Tongue (tissue), 2 donors: ENCODE data around the gene ZNF708. TPM values are rescaled to one million over a fixed set of nuclear protein-coding genes. Genes with fewer than 3 reads are reported as not detected.
A peak's percentile ranks its signal among the peaks of the same experiment; 100 is the strongest.
"Not testable (repeated sequence)": the region's sequence is repeated elsewhere in the genome, so short reads cannot be mapped to it uniquely, and the experiment has no call there.

Experiments used
- DNase-seq: peaks from one replicate; pipeline ENCODE4 v3.0.0-alpha.2; 2015
- total RNA-seq: library from RNA; depleted of rRNA; stranded (reverse); fragments of >200 nt; gene quantifications from one replicate; pipeline ENCODE4 v1.2.3, GENCODE V29; 2014

ZNF708 gene
- 22.8 TPM for total RNA-seq

- peak; percentile 96 for DNase-seq
These were observed at the start of gene ZNF708 for GRCh38 chr19:21328885-21329605. Gene ZNF708 (minus strand): TSS chr19:21329410. CDS start chr19:21329212, 198 bp downstream.

- no peak for DNase-seq
These were observed 33.1 kb upstream of the ZNF708 start for GRCh38 chr19:21362291-21362690.

DNA sequence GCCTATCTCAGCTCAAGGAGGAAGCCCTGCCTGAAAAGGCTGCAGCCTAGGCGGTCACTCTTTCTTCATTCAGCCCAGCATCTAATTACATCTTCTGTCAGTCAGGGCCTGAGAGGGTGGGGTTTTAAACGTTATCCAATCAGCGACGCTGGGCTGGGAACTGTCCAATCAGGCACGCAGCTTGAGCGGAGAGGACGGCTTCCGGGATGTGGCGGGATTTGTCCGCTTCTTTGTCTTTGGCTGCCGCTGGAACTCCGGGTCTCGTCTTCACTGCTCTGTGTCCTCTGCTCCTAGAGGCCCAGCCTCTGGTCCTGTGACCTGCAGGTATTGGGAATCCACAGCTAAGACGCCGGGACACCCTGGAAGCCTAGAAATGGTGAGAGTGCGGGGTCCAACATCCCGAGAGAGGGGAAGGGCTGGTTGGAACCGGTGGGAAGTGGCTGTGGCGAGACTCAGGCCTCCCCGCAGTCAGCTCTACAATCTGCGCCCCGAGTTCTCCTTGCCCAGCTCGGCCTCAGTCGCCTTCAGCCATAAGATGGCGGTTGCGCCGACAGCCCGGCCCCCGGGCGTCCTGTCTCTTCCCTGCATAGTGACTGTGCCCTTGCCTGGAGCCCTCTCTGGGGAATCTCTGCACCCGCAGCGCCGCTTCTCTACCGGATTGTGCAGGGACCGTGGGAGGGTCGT is 29.7 kb upstream of the ZNF708 start, which contains the start of gene ZNF738:
Gene ZNF738 (plus strand): TSS at position 233 of the 684 bp plus-strand sequence. CDS start 141 bp downstream, at position 374.
- peak; percentile 98 for DNase-seq

DNA sequence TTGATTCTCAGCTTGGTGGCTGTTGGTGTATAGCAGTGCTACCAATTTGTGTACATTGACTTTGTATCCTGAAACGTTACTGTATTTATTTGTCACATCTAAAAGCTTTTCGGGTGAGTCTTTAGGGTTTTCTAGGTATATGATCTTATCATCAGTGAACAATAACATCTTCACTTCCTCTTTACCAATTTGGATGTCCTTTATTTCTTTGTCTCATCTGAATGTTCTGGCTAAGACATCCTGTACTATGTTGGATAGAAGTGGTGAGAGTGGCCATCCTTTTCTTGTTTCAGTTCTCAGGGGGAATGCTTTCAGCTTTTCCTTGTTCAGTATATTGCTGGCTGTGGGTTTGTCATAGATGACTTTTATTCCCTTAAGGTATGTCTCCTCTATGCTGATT is 23.6 kb upstream of the ZNF708 start:
- no peak for DNase-seq

GRCh38 chr19:21344841-21345240 is 15.6 kb upstream of the ZNF708 start:
- not testable (repeated sequence) for DNase-seq

- no peak for DNase-seq
These were observed 6.5 kb upstream of the ZNF708 start for GRCh38 chr19:21335721-21336120.

- peak; percentile 38 for DNase-seq
These were observed 804 bp downstream of the ZNF708 start for GRCh38 chr19:21328406-21328805.

- no peak for DNase-seq
These were observed 3.0 kb downstream of the ZNF708 start for GRCh38 chr19:21326169-21326568.

GRCh38 chr19:21323000-21323399 is 6.2 kb downstream of the ZNF708 start:
- no peak for DNase-seq

DNA sequence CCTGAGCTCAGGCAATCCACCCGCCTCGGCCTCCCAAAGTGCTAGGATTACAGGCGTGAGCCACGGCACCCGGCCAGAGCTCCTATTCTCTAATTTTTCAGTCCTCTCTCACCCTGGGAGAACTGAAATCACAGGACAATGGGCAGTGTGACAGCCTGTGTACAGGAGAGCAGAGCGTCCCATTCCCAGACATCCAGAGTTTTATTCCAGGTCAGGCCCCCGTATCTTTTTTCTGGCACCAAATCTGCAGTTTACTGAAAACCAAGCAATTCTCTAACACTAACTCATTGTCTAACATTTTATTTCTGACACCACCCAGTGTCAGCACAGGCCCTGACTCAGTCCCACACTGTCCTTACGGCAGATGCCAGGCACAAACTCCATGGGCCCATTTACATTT is 6.7 kb downstream of the ZNF708 start:
- no peak for DNase-seq

- DNase-seq, result no peak
These were observed 7.2 kb downstream of the ZNF708 start for GRCh38 chr19:21321996-21322395.

DNA sequence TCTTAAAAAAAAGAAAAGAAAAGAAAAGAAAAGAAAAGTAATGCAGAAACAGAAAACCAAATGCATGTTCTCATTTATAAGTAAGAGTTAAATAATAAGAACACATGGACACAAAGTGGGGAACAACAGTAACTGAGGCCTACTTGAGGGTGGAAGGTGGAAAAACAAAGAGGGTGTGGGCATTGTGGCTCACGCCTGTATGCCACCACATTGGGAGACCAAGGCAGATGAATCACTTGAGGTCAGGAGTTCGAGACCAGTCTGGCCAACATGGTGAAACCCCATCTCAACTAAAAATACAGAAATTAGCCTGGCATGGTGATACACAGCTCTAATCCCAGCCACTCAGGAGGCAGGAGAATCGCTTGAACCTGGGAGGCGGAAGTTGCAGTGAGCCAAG is 8.1 kb downstream of the ZNF708 start:
- no peak for DNase-seq

DNA sequence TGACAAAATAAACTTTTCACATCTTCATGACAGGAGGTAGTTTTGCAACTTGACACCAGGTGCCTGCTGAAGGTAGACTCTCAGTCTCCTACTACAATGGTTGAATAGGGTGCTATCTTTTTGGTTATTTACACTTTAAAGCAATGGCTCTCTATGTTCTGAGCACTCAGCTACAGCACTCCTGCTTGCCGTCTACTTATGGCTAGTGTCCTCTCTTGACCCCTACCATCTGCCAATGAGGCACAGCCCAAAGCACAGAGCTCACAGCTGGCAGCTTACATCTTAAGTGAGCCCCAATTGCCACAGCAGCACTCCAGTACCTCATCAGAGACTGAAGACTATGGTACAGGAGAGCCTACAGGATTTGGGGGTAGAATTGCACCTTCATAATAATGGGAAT is 11.4 kb downstream of the ZNF708 start:
- no peak for DNase-seq

- peak; percentile 17 for DNase-seq
These were observed 14.5 kb downstream of the ZNF708 start for GRCh38 chr19:21314676-21315075.

DNA sequence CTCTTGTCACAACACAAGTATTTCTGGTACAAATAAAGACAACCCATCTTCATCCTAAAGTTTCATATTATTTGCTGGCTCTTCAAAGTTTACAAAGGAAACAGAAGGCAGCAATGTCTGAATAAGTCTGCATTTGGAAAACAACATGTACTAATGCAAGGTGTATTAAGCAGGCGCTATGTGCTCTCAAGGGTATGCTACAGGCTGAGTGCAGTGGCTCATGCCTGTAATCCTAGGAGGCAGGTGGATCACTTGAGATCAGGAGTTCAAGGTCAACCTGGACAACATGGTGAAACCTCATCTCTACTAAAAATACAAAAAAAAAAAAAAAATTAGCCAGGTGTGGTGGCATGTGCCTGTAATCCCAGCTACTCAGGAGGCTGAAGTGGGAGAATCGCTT is 16.4 kb downstream of the ZNF708 start:
- DNase-seq, result not testable (repeated sequence)

DNA sequence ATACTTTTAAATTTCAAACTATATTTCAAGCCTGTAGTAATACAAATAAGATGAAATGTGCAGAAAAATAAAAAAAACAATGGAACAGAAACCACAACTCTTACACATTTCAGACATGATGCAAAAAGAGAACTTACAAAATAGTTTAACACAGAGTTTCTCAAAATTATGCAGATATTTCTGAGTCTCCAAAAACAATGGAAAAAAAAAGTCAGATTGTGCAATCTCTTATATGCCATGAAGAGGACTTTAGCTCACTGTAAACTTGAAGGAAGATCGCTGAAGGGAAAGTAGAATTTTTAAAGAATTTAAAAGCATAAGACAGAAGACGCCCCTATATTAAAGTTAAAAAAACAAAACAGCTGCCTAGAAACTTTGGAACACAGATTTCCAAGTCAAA is 20.4 kb downstream of the ZNF708 start:
- no peak for DNase-seq

- DNase-seq, result not testable (repeated sequence)
These were observed 22.2 kb downstream of the ZNF708 start for GRCh38 chr19:21306881-21307479.

- DNase-seq, result not testable (repeated sequence)
These were observed 35.4 kb downstream of the ZNF708 start for GRCh38 chr19:21293768-21294167.

- DNase-seq, result no peak
These were observed 59.4 kb downstream of the ZNF708 start for GRCh38 chr19:21269813-21270212.

DNA sequence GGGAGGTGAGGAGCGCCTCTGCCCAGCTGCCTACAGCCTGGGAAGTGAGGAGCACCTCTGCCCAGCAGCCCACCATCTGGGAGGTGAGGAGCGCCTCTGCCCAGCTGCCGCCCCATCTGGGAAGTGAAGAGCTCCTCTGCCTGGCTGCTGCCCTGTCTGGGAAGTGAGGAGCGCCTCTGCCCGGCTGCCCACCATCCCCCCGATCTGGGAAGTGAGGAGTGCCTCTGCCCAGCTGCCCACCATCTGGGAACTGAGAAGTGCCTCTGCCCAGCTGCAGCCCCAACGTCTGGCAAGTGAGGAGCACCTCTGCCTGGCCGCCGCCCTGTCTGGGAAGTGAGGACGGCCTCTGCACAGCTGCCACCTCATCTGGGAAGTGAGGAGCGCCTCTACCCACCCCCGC is 64.3 kb downstream of the ZNF708 start:
- DNase-seq, result no peak

DNA sequence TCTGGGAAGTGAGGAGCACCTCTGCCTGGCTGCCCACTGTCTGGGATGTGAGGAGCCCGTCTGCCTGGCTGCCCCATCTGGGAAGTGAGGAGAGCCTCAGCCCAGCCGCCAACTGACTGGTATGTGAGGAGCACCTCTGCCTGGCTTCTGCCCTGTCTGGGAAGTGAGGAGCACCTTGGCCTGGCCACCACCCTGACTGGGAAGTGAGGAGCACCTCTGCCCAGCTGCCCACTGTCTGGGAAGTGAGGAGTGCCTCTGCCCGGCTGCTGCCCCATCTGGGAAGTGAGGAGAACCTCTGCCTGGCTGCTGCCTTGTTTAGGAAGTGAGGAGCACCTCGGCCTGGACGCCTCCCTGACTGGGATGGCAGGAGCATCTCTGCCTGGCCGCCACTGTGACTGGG is 64.8 kb downstream of the ZNF708 start:
- DNase-seq, result no peak

GRCh38 chr19:21260848-21261381 is 68.3 kb downstream of the ZNF708 start:
- not testable (repeated sequence) for DNase-seq
